ENCODE measurements around the gene SGK1.

GRCh38 chr6:134288538-134289203 lies 29.2 kb downstream of the SGK1 start:
- TF ChIP-seq CTCF (IDR thresholded peaks at IDR 0.05), result no peak
- no peak for TF ChIP-seq POLR2A (IDR thresholded peaks at IDR 0.05)
- TF ChIP-seq POLR2AphosphoS5 (IDR thresholded peaks at IDR 0.05), result no peak
- no peak for TF ChIP-seq EP300 (IDR thresholded peaks at IDR 0.05)

Measured in suprapubic skin (tissue), 4 donors.